HG02759 (cell line): ENCODE data around the gene MAP7D3.
"Not testable (repeated sequence)": the region's sequence is repeated elsewhere in the genome, so short reads cannot be mapped to it uniquely, and the experiment has no call there.

Experiments
- ATAC-seq: cut with Tn5 transposase; IDR thresholded peaks from one replicate; pipeline ENCODE4 v1.9.1; 2021; ENCODE audit warnings: mild to moderate bottlenecking, moderate library complexity; ENCODE audit not compliant: unreplicated experiment

MAP7D3 gene

GRCh38 chrX:136256026-136256425 lies 4.8 kb upstream of the MAP7D3 start:
- ATAC-seq, result no peak

GRCh38 chrX:136255541-136255940 lies 4.3 kb upstream of the MAP7D3 start:
- ATAC-seq, result no peak

GRCh38 chrX:136250191-136251040 lies 784 bp downstream of the MAP7D3 start:
- ATAC-seq, result peak; percentile 41

GRCh38 chrX:136246201-136246600 lies 5.0 kb downstream of the MAP7D3 start:
- no peak for ATAC-seq

- ATAC-seq, result not testable (repeated sequence)
Measured at GRCh38 chrX:136237849-136238248, 13.4 kb downstream of the MAP7D3 start.

- ATAC-seq, result no peak
Measured at GRCh38 chrX:136237074-136237473, 14.1 kb downstream of the MAP7D3 start.

GRCh38 chrX:136228839-136229207 lies 22.4 kb downstream of the MAP7D3 start:
- no peak for ATAC-seq

GRCh38 chrX:136227948-136228838 lies 23.0 kb downstream of the MAP7D3 start:
- ATAC-seq, result peak; percentile 44

GRCh38 chrX:136227074-136227473 lies 24.1 kb downstream of the MAP7D3 start:
- ATAC-seq, result no peak

- ATAC-seq, result no peak
Measured at GRCh38 chrX:136221851-136222513, 29.2 kb downstream of the MAP7D3 start.

- no peak for ATAC-seq
Measured at GRCh38 chrX:136220951-136221350, 30.2 kb downstream of the MAP7D3 start.

- ATAC-seq, result no peak
Measured at GRCh38 chrX:136220540-136220939, 30.7 kb downstream of the MAP7D3 start.

- ATAC-seq, result no peak
Measured at GRCh38 chrX:136219893-136220292, 31.3 kb downstream of the MAP7D3 start.

- ATAC-seq, result no peak
Measured at GRCh38 chrX:136215559-136215958, 35.6 kb downstream of the MAP7D3 start.

- ATAC-seq, result no peak
Measured at GRCh38 chrX:136214551-136214950, 36.6 kb downstream of the MAP7D3 start.

- no peak for ATAC-seq
Measured at GRCh38 chrX:136212557-136213111, 38.6 kb downstream of the MAP7D3 start.

- ATAC-seq, result no peak
Measured at GRCh38 chrX:136211766-136212556, 39.2 kb downstream of the MAP7D3 start.

- ATAC-seq, result no peak
Measured at GRCh38 chrX:136210806-136211205, 40.4 kb downstream of the MAP7D3 start.

GRCh38 chrX:136210243-136210642 lies 41.0 kb downstream of the MAP7D3 start:
- no peak for ATAC-seq

- no peak for ATAC-seq
Measured at GRCh38 chrX:136209751-136210150, 41.4 kb downstream of the MAP7D3 start.
